Ramos (cell line): ENCODE measurements around the gene C19orf12.

ENCODE experiments used
- in situ Hi-C: fragments of 300-500 bp; cut with MboI; formaldehyde crosslinking; loops from one replicate; pipeline ENCODE4 v1.14.3; 2022; ENCODE audit warnings: low sequenced_read_pairs; ENCODE audit not compliant: unreplicated experiment

C19orf12 gene

DNA sequence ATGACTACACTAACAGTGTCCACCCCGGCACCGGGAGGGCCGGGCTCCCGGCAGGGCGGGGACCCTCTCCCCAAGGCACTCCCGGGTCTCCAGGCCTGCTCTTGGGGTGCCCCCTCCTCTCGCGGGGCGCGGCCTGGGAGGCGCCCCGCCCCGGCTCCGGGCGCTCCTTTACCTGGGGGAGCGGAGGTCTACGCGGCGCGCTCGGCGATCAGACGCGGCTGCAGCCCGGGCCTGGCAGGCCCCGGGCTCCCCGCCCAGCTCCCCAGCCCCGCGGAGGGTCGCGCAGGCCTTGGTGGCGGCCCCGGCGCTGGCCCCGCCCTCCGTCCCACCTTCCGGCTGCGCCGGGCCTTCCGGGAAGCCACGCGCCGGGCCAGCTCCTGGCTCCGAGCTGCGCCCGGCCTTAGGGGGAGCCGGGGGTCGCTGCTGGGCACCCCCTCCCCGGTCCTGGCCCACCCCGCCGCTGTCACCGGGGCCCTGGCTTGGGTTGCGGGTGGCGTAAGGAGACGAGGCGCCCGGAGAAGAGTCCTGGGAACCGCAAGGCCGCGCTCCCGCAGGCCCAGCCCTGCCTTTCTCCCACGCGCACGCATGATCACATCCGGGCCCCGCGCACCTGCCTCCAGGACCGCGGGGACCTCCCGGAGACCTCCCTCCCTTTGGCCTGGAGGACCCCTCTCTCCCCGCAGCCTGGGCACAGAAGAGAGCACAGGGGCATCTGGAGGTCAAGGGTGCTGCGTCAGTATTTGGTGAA lies at the start of gene C19orf12:
Gene C19orf12, minus strand, starts transcription at position 309 of the 748 bp plus-strand sequence. CDS start 6,848 bp downstream, outside the sequence.
- in situ Hi-C loops: loop anchor here (5.0 kb wide), 1 partner anchor 103 kb away; no protein-coding TSS in a partner anchor

GRCh38 chr19:29764361-29764760 lies 49.3 kb upstream of the C19orf12 start:
- in situ Hi-C loops: loop anchor here (25.0 kb wide), 1 partner anchor 898 kb away; no protein-coding TSS in a partner anchor

DNA sequence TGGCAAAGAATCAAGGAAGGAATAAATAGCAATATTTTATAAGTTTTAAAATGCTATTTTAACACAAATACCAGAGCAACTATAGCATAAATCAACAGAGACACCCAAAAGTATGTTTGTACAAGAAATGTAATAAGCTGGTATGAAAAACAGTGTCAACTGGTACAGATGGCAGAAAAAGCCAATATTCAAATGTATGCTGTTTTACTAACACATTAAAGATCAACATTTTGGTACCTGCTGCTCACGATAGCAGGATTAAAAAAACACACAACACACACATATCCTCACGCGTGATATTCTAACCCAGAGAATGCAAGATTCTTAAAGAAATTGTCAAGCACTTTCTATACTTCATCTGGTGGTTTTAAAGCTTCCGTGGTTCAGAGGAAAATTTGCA lies 48.1 kb upstream of the C19orf12 start:
- in situ Hi-C loops: loop anchor here (25.0 kb wide), 1 partner anchor 899 kb away; no protein-coding TSS in a partner anchor

- in situ Hi-C loops: loop anchor here (25.0 kb wide), 1 partner anchor 901 kb away; no protein-coding TSS in a partner anchor
Observed at GRCh38 chr19:29761575-29762232, 46.6 kb upstream of the C19orf12 start.

DNA sequence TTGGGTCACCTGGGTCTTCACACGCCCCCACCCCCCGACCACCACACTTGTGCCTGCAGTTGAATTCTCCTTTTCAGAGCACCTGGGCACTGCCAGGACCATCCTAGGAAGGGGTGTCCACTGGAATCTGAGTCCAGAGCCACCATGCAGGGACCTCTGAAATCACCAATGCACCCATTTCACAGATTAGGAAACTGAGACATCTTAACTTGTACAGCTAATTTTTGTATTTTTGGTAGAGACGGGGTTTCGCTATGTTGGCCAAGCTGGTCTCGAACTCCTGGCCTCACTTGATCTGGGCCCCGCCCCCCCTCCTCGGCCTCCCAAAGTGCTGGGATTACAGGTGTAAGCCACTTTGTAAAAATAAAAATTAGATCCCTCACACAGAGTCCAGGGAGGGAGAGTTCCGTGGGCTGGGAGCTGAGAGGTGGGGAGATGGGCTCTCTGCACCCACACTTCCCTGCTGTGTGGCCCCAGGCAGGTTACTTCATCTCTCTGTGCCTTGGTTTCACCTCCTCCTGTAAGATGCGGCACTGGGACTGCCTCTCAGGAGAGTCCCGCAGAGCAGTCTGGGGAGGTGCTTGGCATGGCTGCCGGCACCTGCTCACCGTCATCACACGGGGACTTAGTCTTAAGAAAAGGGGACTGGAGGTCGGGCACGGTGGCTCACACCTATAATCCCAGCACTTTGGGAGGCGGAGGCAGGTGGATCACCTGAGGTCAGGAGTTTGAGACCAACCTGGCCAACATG lies 45.9 kb upstream of the C19orf12 start:
- in situ Hi-C loops: loop anchor here (25.0 kb wide), 1 partner anchor 901 kb away; no protein-coding TSS in a partner anchor

DNA sequence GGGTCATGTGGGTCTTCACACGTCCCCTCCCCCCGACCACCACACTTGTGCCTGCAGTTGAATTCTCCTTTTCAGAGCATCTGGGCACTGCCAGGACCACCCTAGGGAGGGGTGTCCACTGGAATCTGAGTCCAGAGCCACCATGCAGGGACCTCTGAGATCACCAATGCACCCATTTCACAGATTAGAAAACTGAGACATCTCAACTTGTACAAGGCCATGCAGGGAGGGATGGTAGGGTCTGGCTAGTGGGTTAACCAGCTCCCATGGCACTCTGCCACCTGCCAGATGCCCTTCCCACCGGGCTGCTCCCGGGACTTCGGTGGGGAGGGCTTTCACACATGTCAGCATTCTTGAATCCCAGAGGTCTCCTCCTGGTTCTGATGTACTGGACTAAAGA lies 44.3 kb upstream of the C19orf12 start:
- in situ Hi-C loops: loop anchor here (25.0 kb wide), 1 partner anchor 903 kb away; no protein-coding TSS in a partner anchor

DNA sequence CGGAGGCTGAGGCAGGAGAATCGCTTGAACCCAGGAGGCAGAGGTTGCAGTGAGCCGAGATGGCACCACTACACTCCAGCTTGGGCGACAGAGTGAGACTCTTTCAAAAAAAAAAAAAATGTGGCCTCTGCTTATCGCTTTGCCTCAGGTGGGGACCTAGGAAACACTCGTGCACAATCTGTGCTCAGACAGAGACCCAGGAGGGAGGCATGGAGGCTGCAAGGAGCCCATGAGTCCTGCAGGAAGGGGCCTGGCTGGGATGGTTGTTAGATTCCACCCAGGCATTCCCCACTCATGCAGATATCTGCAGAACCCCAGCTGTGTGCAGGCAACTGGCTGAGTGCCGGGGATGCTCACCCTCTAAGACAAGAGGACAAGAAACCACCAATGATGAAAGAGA lies 43.8 kb upstream of the C19orf12 start:
- in situ Hi-C loops: loop anchor here (25.0 kb wide), 1 partner anchor 903 kb away; no protein-coding TSS in a partner anchor

GRCh38 chr19:29757551-29757950 lies 42.5 kb upstream of the C19orf12 start:
- in situ Hi-C loops: loop anchor here (25.0 kb wide), 1 partner anchor 905 kb away; no protein-coding TSS in a partner anchor

DNA sequence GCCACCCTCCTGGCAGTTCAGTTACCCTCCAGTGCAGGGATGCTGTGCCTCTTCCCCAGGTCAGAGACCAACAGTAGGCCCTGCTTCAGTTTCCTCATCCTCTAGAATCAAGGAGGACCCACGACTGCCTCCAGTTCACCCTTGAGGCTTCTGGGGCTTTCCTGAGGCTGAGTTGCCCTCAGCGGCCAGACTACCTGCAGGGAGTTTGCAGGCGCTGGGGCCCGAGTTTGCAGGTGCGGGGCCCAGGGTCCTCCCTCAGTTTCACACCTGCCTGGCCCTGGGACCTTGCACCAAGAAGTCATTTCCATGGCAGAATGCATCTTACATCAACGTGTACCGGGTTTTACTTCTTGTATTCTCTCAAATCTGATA lies 38.9 kb upstream of the C19orf12 start:
- in situ Hi-C loops: loop anchor here (25.0 kb wide), 1 partner anchor 908 kb away; no protein-coding TSS in a partner anchor

DNA sequence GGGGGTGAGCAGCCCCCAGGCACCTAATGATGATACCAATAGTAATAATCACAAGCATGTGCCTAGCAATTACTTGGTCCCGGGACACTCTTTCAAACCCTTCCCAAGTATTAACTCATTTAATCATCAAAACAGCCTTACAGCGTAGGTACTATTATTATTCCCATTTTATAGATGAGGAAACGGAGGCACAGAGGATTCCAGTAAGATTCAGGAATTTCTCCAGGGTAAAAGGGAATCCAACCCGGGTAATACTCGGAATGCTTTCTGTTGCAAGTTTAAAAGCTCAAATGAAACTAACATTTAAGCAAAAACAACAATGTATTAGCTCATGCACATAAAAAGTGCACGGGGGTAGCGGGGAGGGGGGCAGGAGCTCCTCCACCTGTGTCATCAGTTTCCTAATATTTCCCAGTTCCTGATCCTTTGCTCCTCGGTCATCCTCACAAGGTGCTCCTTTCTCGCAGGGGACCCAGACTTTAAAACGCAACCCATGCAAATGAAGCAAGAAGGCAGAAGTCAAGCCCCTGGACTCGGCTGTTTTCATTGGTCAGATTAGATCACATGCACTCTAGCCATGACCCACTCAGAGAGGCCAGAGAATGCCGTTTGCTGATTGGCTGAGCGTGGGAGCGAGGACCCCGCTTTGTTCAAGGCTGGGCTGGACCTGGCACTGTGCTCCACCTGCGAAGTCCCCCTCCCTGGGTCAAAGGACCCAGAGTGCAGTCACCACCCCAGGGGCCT lies 38.3 kb upstream of the C19orf12 start:
- in situ Hi-C loops: loop anchor here (25.0 kb wide), 1 partner anchor 909 kb away; no protein-coding TSS in a partner anchor

- in situ Hi-C loops: loop anchor here (25.0 kb wide), 1 partner anchor 910 kb away; no protein-coding TSS in a partner anchor
Observed at GRCh38 chr19:29752450-29753025, 37.5 kb upstream of the C19orf12 start.

- in situ Hi-C loops: loop anchor here (25.0 kb wide), 1 partner anchor 910 kb away; no protein-coding TSS in a partner anchor
Observed at GRCh38 chr19:29751932-29752331, 36.9 kb upstream of the C19orf12 start.

DNA sequence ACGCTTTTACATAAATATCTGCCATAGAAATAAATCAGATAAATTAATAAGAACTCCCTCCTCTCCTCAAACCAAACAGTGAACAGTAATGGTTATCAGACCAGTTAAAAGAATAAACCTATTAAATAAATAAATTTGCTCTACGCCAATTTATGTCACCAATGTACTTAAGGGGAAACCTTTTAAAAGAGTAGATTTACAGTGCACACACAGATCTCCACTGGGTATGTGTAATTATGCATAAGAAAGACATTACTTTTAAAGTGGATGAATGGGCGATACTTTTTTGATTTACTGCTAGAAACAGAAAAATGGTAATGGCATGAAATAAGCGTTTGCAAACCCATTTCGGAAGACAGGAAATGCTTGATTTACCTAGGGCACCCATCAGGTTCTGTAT lies 34.9 kb upstream of the C19orf12 start:
- in situ Hi-C loops: loop anchor here (25.0 kb wide), 1 partner anchor 912 kb away; no protein-coding TSS in a partner anchor

GRCh38 chr19:29748996-29749849 lies 34.2 kb upstream of the C19orf12 start:
- in situ Hi-C loops: no loop called here

GRCh38 chr19:29745253-29745652 lies 30.2 kb upstream of the C19orf12 start:
- in situ Hi-C loops: no loop called here

GRCh38 chr19:29743681-29744080 lies 28.6 kb upstream of the C19orf12 start:
- in situ Hi-C loops: no loop called here

GRCh38 chr19:29741776-29742175 lies 26.7 kb upstream of the C19orf12 start:
- in situ Hi-C loops: no loop called here

DNA sequence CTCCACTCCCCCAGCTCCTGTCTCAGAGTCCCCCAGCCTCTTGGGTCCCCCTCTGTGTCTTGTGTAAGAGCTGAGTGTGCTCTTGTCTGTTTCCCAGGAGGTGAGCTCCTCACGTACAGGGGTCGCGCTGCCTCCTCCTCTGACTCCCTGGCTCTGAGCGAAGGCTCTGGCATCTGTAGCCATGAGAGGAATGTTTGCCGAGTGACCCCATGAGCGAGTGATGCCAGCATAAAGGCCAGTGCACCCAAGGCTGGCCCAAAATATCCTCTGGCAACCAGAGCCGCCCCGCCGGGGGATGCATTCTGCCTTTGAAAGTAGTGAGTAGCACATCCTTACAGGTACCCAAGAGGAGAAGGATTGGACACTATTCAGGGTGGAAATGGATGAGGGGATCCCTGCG lies 26.2 kb upstream of the C19orf12 start:
- in situ Hi-C loops: no loop called here
